PC-3 (cell line): Measurements from ENCODE around the gene GPR32.

ENCODE experiments used
- EZH2 ChIP-seq: fragments of 300-600 bp; sonication (generic); IDR thresholded peaks from one replicate; pipeline ENCODE4 v1.6.1; 2017; ENCODE audit warnings: antibody characterized with exemption, mild to moderate bottlenecking, low read length; ENCODE audit not compliant: unreplicated experiment
- EZH2phosphoT487 ChIP-seq: fragments of 300-600 bp; sonication (generic); IDR thresholded peaks from 2 replicates; pipeline ENCODE4 v1.6.1; 2018; ENCODE audit warnings: mild to moderate bottlenecking, antibody characterized with exemption, low read length, borderline replicate concordance
- TF ChIP-seq, protein P1 (sequence below): fragments of 300-600 bp; sonication (generic); conservative IDR thresholded peaks from 2 replicates; pipeline ENCODE4 v1.5.1; 2017; ENCODE audit warnings: antibody characterized with exemption, low read depth, mild to moderate bottlenecking, low read length

DNA sequence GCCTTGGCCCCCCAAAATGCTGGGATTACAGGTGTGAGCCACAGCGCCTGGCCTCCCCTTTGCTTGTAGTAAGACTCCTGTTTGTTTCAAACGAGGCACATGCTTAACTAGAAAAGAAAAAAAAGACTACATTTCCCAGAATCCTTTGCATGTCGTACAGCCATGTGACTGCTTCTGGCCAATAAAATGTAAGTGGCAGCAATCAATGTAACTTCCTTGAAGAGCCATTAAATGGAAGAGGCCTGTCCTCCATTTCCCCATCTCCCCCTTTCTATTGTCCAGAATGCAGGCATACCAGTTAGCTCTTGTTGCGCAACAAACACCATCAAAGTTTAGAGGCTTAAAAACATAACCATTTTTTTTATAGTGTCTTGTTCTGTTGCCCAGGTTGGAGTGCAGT is 10.4 kb upstream of the GPR32 start:
- TF ChIP-seq EZH2phosphoT487, result no peak
- TF ChIP-seq, protein P1, sequence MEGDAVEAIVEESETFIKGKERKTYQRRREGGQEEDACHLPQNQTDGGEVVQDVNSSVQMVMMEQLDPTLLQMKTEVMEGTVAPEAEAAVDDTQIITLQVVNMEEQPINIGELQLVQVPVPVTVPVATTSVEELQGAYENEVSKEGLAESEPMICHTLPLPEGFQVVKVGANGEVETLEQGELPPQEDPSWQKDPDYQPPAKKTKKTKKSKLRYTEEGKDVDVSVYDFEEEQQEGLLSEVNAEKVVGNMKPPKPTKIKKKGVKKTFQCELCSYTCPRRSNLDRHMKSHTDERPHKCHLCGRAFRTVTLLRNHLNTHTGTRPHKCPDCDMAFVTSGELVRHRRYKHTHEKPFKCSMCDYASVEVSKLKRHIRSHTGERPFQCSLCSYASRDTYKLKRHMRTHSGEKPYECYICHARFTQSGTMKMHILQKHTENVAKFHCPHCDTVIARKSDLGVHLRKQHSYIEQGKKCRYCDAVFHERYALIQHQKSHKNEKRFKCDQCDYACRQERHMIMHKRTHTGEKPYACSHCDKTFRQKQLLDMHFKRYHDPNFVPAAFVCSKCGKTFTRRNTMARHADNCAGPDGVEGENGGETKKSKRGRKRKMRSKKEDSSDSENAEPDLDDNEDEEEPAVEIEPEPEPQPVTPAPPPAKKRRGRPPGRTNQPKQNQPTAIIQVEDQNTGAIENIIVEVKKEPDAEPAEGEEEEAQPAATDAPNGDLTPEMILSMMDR, result no peak
- TF ChIP-seq EZH2, result no peak
